Activated CD4-positive, alpha-beta memory T cell treated with anti-CD3 and anti-CD28 coated beads for 36 hours (primary cell): ENCODE data around the gene C3orf33. TPM values are rescaled to one million over a fixed set of nuclear protein-coding genes. Genes with fewer than 3 reads are reported as not detected.
"Not testable (repeated sequence)": the region's sequence is repeated elsewhere in the genome, so short reads cannot be mapped to it uniquely, and the experiment has no call there.

Source experiments
- CTCF ChIA-PET: fragments of 350-600 bp; sonication (Branson Sonifier 250); formaldehyde crosslinking; loops from one replicate; lab custom pipeline; 2021; ENCODE audit warnings: antibody characterized with exemption, inconsistent platforms; lab: Charles Lee
- POLR2A ChIA-PET: fragments of 350-600 bp; sonication (Branson Sonifier 250); formaldehyde crosslinking; loops from one replicate; lab custom pipeline; 2021; ENCODE audit warnings: antibody characterized with exemption; lab: Charles Lee
- DNase-seq: peaks from one replicate; pipeline ENCODE4 v3.0.0-alpha.2; 2020
- H3K27ac Mint-ChIP-seq: one replicate; pipeline ENCODE4 v1.8.0; 2021; ENCODE audit warnings: mixed read lengths
- H3K27me3 Mint-ChIP-seq: one replicate; pipeline ENCODE4 v1.8.0; 2021; ENCODE audit warnings: mixed read lengths
- H3K36me3 Mint-ChIP-seq: one replicate; pipeline ENCODE4 v1.8.0; 2021; ENCODE audit warnings: mixed read lengths
- H3K4me1 Mint-ChIP-seq: one replicate; pipeline ENCODE4 v1.8.0; 2021; ENCODE audit warnings: low read depth, mixed read lengths
- H3K4me3 Mint-ChIP-seq: one replicate; pipeline ENCODE4 v1.8.0; 2021; ENCODE audit warnings: mild to moderate bottlenecking, mixed read lengths
- H3K9me3 Mint-ChIP-seq: one replicate; pipeline ENCODE4 v1.8.0; 2021; ENCODE audit warnings: mixed read lengths
- intact Hi-C: fragments of 100-400 bp; cut with micrococcal nuclease; formaldehyde crosslinking; loops from one replicate; pipeline ENCODE4 v1.15.1; 2023
- total RNA-seq, 2 experiments: library from RNA; stranded (reverse); gene quantifications; one replicate each; pipeline ENCODE4 v1.2.3, GENCODE V29; 2021

Gene C3orf33
- total RNA-seq, 2 experiments from 2014 or later: 1.6 to 2.5 TPM

GRCh38 chr3:155828490-155829098, 22.5 kb upstream of the C3orf33 start:
- intact Hi-C loops, H3K4me1 Mint-ChIP-seq, POLR2A ChIA-PET: not testable (repeated sequence)

DNA sequence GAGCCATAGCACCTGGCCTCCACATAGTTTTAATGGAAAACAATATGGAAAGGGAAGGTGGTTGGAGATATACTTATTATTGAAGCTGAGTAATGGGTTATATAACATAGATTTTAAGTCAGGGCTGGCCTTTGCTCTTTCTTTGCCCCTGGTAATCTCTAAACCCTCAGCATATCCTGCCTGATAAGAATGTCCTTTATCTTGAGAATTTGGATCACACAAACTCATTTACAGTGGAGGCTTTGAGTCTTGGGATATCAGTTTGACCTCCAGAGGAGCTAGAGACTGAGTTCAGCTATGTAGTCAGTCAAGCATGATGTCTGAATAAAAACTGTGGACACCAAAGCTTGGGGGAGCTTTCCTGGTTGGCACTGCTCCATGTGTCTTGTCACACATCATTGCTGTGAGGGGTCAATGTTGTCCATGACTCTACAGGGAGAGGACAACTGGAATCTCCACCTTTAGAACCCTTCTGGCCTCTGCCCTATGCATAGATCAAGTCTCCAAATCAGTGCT, 9.0 kb upstream of the C3orf33 start:
- intact Hi-C loops: no loop called here
- Mint-ChIP-seq H3K27me3 (peaks cover 3% of the 10 kb centered on the region), H3K4me1 (no peaks in the 10 kb centered on the region), H3K4me3 (no peak overlapping the region), H3K27ac (no peak overlapping the region), H3K36me3 (peaks cover 2% of the 10 kb centered on the region), H3K9me3 (no peaks in the 10 kb centered on the region)
- no peak for DNase-seq
- ChIA-PET CTCF (interaction anchor here (2.3 kb wide), 2 partner anchors 9 to 24 kb away, joined by 5 to 9 read pairs; partner anchors contain the start of gene C3orf33), POLR2A (no interaction called here)

More at GRCh38 chr3:155828490-155829098, 22.5 kb upstream of the C3orf33 start:
- H3K27me3 Mint-ChIP-seq, H3K4me3 Mint-ChIP-seq, DNase-seq, H3K9me3 Mint-ChIP-seq, H3K27ac Mint-ChIP-seq: not testable (repeated sequence)
- H3K36me3 Mint-ChIP-seq: peaks cover 14% of the 10 kb centered on the region
- CTCF ChIA-PET: interaction anchor here (1.8 kb wide), 1 partner anchor 23 kb away, joined by 10 read pairs; the partner anchor contains the start of gene C3orf33

DNA sequence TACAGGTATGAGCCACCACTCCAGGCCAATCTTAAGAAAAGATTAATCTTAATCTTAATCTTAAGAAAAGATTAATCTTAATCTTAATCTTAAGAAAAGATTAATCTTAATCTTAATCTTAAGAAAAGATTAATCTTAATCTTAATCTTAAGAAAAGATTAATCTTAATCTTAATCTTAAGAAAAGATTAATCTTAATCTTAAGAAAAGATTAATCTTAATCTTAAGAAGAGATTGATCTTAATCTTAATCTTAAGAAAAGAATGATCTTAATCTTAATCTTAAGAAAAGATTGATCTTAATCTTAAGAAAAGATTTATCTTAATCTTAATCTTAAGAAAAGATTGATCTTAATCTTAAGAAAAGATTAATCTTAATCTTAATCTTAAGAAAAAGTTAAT, 7.1 kb upstream of the C3orf33 start:
- H3K4me1 Mint-ChIP-seq, H3K36me3 Mint-ChIP-seq, H3K9me3 Mint-ChIP-seq, H3K27ac Mint-ChIP-seq, intact Hi-C loops, POLR2A ChIA-PET, H3K4me3 Mint-ChIP-seq, CTCF ChIA-PET, H3K27me3 Mint-ChIP-seq, DNase-seq: not testable (repeated sequence)

DNA sequence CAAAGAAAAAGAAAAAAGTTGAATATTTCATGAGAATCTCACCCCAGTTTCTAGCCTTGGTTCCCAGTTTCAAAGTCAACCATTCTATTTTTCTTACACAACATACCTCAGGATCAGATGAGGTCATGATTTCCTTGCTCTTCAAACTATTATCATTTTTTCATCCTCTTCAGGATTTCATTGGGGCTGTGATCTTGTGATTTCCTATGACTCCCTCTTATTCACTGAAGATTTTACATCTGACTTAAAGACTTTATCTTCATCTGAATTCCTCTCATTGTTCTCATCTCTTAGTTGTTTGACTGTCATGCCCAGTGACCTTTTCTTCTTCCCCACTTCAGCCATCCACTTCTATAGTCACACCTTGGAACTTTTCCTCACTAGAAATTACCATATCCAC, 3.1 kb upstream of the C3orf33 start:
- Mint-ChIP-seq H3K4me1 (peaks cover 5% of the 10 kb centered on the region), H3K9me3 (no peaks in the 10 kb centered on the region), H3K4me3 (no peak overlapping the region), H3K27ac (no peak overlapping the region), H3K36me3 (no peaks in the 10 kb centered on the region), H3K27me3 (peaks cover 7% of the 10 kb centered on the region)
- no peak for DNase-seq
- CTCF ChIA-PET: no interaction called here
- POLR2A ChIA-PET: no interaction called here
- intact Hi-C loops: loop anchor here (5.0 kb wide), 1 partner anchor 67 kb away; no protein-coding TSS in a partner anchor

DNA sequence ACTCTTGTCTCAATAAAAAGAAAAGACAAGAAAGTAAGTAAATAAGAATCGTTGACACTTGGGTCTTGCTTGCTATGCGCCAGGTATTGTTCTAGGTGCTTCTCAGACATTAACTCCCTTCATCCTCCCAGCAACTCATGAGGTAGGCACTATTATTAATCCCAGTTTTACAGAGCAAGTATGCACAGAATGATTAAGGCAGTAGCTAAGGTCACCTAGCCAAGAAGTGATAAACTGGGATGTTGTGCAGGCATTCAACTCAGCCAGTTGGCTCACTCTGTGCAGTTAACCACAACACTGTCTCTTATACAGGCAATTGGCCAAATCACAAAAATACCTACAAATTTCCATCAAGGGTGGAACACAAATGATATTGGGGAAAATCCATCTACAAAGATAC, 1.7 kb upstream of the C3orf33 start:
- H3K27me3 Mint-ChIP-seq: peaks cover 7% of the 10 kb centered on the region
- no peak for DNase-seq
- peaks cover 2% of the 10 kb centered on the region for H3K36me3 Mint-ChIP-seq
- ChIA-PET CTCF (no interaction called here), POLR2A (no interaction called here)
- intact Hi-C loops: loop anchor here (5.0 kb wide), 1 partner anchor 66 kb away; no protein-coding TSS in a partner anchor
- peaks cover 5% of the 10 kb centered on the region for H3K4me1 Mint-ChIP-seq
- H3K4me3 Mint-ChIP-seq: no peak overlapping the region
- H3K9me3 Mint-ChIP-seq: no peaks in the 10 kb centered on the region
- H3K27ac Mint-ChIP-seq: no peak overlapping the region

- ChIA-PET POLR2A (interaction anchor here (0.6 to 2.1 kb wide), 5 partner anchors 46 to 118 kb away, joined by 3 to 22 read pairs (median 3); partner anchors contain the start of genes GMPS and SLC33A1), CTCF (interaction anchor here (0.6 to 2.9 kb wide), 59 partner anchors 7 to 1497 kb away, joined by 3 to 88 read pairs (median 5); partner anchors contain the start of genes GMPS and SLC33A1)
- Mint-ChIP-seq H3K4me3 (peak overlapping the region; percentile 84), H3K36me3 (peaks cover 7% of the 10 kb centered on the region), H3K9me3 (no peaks in the 10 kb centered on the region), H3K4me1 (peaks cover 9% of the 10 kb centered on the region), H3K27ac (peak overlapping the region; percentile 53), H3K27me3 (peaks cover 4% of the 10 kb centered on the region)
- intact Hi-C loops: loop anchor here (5.0 kb wide), 1 partner anchor 63 kb away; no protein-coding TSS in a partner anchor
- peak; percentile 46 for DNase-seq
These were observed 775 bp downstream of the C3orf33 start for GRCh38 chr3:155805204-155805801.

GRCh38 chr3:155804323-155804722, 1.8 kb downstream of the C3orf33 start:
- H3K4me1 Mint-ChIP-seq: peaks cover 9% of the 10 kb centered on the region
- H3K9me3 Mint-ChIP-seq: no peaks in the 10 kb centered on the region
- no peak overlapping the region for H3K27ac Mint-ChIP-seq
- H3K36me3 Mint-ChIP-seq: peaks cover 10% of the 10 kb centered on the region
- H3K27me3 Mint-ChIP-seq: peaks cover 3% of the 10 kb centered on the region
- intact Hi-C loops: no loop called here
- no peak for DNase-seq
- H3K4me3 Mint-ChIP-seq: no peak overlapping the region
- ChIA-PET CTCF (no interaction called here), POLR2A (no interaction called here)

DNA sequence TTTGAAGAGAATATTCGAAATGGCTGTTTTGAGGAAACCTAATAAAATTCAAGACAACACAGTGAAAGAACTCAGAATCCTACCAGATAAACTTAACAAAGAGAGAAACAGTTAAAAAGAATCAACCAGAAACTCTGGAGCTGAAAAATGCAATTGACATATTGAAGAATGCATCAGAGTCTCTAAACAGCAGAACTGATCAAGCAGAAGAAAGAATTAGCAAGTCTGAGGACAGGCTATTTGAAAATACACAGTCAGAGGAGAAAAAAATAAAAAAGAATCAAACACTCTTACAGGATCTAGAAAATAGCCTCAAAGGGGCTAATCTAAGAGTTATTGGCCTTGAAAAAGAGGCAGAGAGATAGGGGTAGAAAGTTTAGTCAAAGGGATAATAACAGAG, 13.5 kb downstream of the C3orf33 start:
- intact Hi-C loops: no loop called here
- ChIA-PET CTCF (no interaction called here), POLR2A (no interaction called here)
- Mint-ChIP-seq H3K9me3 (peaks cover 10% of the 10 kb centered on the region), H3K27ac (no peak overlapping the region), H3K4me3 (no peak overlapping the region), H3K27me3 (no peaks in the 10 kb centered on the region), H3K4me1 (no peaks in the 10 kb centered on the region), H3K36me3 (peaks cover 31% of the 10 kb centered on the region)
- DNase-seq: no peak

- Mint-ChIP-seq H3K36me3 (peaks cover 25% of the 10 kb centered on the region), H3K4me1 (no peaks in the 10 kb centered on the region), H3K9me3 (peaks cover 10% of the 10 kb centered on the region), H3K4me3 (no peak overlapping the region), H3K27me3 (no peaks in the 10 kb centered on the region), H3K27ac (no peak overlapping the region)
- CTCF ChIA-PET: interaction anchor here (2.0 kb wide), 1 partner anchor 24 kb away, joined by 5 read pairs; no protein-coding TSS in a partner anchor
- POLR2A ChIA-PET: no interaction called here
- intact Hi-C loops: no loop called here
- DNase-seq: peak; percentile 18
These were observed 14.9 kb downstream of the C3orf33 start for GRCh38 chr3:155791190-155791589.

DNA sequence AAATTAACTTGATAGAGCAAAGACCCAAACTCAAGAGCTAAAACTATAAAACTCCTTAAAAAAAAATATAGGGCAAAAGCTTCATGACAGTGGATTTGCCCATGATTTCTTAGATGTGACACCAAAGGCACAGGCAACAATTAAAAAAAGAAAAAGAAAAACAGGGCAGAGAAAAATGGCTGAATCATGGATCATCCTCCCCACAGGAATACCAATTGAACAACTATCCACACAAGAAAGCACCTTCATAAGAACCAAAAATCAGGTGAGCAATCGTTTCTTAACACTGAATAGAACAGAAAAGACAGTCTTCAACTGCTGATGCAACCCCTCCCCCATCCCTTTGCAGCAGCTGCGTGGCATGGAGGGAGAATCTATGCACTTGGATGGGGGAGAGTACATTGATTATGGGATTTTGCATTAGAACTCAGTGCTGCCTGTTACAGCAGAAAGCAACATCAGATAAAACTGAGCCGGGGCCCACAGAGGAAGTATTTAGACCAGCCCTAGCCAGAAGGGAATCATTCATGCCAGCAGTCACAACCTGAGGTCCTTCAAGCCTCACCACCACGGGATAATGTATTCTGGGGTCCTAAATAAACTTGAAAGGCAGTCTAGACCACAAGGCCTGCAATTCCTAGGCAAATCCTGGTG, 15.7 kb downstream of the C3orf33 start:
- no peak for DNase-seq
- Mint-ChIP-seq H3K4me1 (peaks cover 5% of the 10 kb centered on the region), H3K4me3 (no peak overlapping the region), H3K27ac (no peak overlapping the region), H3K36me3 (peaks cover 23% of the 10 kb centered on the region), H3K9me3 (peaks cover 10% of the 10 kb centered on the region), H3K27me3 (no peaks in the 10 kb centered on the region)
- ChIA-PET POLR2A (no interaction called here), CTCF (interaction anchor here (2.0 kb wide), 1 partner anchor 25 kb away, joined by 5 read pairs; no protein-coding TSS in a partner anchor)
- intact Hi-C loops: no loop called here

- Mint-ChIP-seq H3K4me3 (no peak overlapping the region), H3K27me3 (no peaks in the 10 kb centered on the region), H3K4me1 (peaks cover 6% of the 10 kb centered on the region), H3K9me3 (peaks cover 10% of the 10 kb centered on the region), H3K36me3 (peaks cover 14% of the 10 kb centered on the region), H3K27ac (no peak overlapping the region)
- intact Hi-C loops: no loop called here
- ChIA-PET CTCF (interaction anchor here (1.7 kb wide), 1 partner anchor 21 kb away, joined by 5 read pairs; the partner anchor contains the start of gene C3orf33), POLR2A (no interaction called here)
- no peak for DNase-seq
These were observed 20.3 kb downstream of the C3orf33 start for GRCh38 chr3:155785662-155786295.
